Smooth muscle cell (in vitro differentiated cells): Measurements from ENCODE around the gene HLA-E. TPM values are rescaled to one million over a fixed set of nuclear protein-coding genes. Genes with fewer than 3 reads are reported as not detected.
A peak's percentile ranks its signal among the peaks of the same experiment; 100 is the strongest.
"Not testable (repeated sequence)": the region's sequence is repeated elsewhere in the genome, so short reads cannot be mapped to it uniquely, and the experiment has no call there.

Experiments used
- DNase-seq: peaks from one replicate; lab custom pipeline; 2025; ENCODE audit not compliant: unreplicated experiment; lab: John Stamatoyannopoulos, UW
- H2AFZ ChIP-seq: fragments of 200-600 bp; sonication (generic); 2 replicates; pipeline ENCODE4 v1.6.0; 2016; ENCODE audit warnings: antibody characterized with exemption, low read depth, mild to moderate bottlenecking
- H3F3A ChIP-seq: fragments of 200-600 bp; sonication (generic); 2 replicates; pipeline ENCODE4 v1.6.0; 2017; ENCODE audit warnings: antibody characterized with exemption, low read depth
- H3K27ac ChIP-seq: fragments of 200-600 bp; sonication (generic); 2 replicates; pipeline ENCODE4 v1.5.1; 2016; ENCODE audit warnings: low read depth, mild to moderate bottlenecking
- H3K27me3 ChIP-seq: fragments of 200-600 bp; sonication (generic); 2 replicates; pipeline ENCODE4 v1.6.1; 2016; ENCODE audit warnings: low read depth, mild to moderate bottlenecking
- H3K36me3 ChIP-seq: fragments of 200-600 bp; sonication (generic); 2 replicates; pipeline ENCODE4 v1.5.1; 2016; ENCODE audit warnings: low read depth
- H3K4me1 ChIP-seq: fragments of 200-600 bp; sonication (generic); 2 replicates; pipeline ENCODE4 v1.5.1; 2016; ENCODE audit warnings: low read depth
- H3K4me2 ChIP-seq: fragments of 200-600 bp; sonication (generic); 2 replicates; pipeline ENCODE4 v1.6.0; 2016; ENCODE audit warnings: mild to moderate bottlenecking
- H3K4me3 ChIP-seq: fragments of 200-600 bp; sonication (generic); 2 replicates; pipeline ENCODE4 v1.5.1; 2016; ENCODE audit warnings: mild to moderate bottlenecking
- H3K79me2 ChIP-seq: fragments of 200-600 bp; sonication (generic); 2 replicates; pipeline ENCODE4 v1.6.0; 2016; ENCODE audit warnings: low read depth, mild to moderate bottlenecking
- H3K9ac ChIP-seq: fragments of 200-600 bp; sonication (generic); 2 replicates; pipeline ENCODE4 v1.6.0; 2016; ENCODE audit warnings: low read depth
- H3K9me3 ChIP-seq: fragments of 200-600 bp; sonication (generic); replicated peaks from 2 replicates; pipeline ENCODE4 v1.5.1; 2016; ENCODE audit warnings: low read depth
- H4K20me1 ChIP-seq: fragments of 200-600 bp; sonication (generic); 2 replicates; pipeline ENCODE4 v1.6.0; 2016; ENCODE audit warnings: low read depth
- CTCF ChIP-seq: fragments of 200-600 bp; sonication (generic); IDR thresholded peaks from 2 replicates; pipeline ENCODE4 v1.5.1; 2017; ENCODE audit warnings: borderline replicate concordance, mild to moderate bottlenecking, antibody characterized with exemption; ENCODE audit not compliant: insufficient read depth, poor library complexity, severe bottlenecking
- whole genome bisulfite sequencing: methylation state at CpG from one replicate; pipeline ENCODE4 v1.1.7; 2016; ENCODE audit warnings: low lambda C conversion rate; 5-methylcytosine and 5-hydroxymethylcytosine counted together
- polyA plus RNA-seq: library from polyadenylated mRNA; unstranded; fragments of >200 nt; fragmentation: Nextera tagmentation; extraction: Ambion mirVana; gene quantifications from 2 replicates; pipeline ENCODE4 v1.2.1, GENCODE V29; 2016
- total RNA-seq: library from RNA; depleted of rRNA; stranded (reverse); fragments of >200 nt; gene quantifications from 2 replicates; pipeline ENCODE4 v1.2.3, GENCODE V29; 2014

Gene HLA-E
- total and polyA plus RNA-seq, 2 experiments from 2014 or later, result 104 to 126 TPM

DNA sequence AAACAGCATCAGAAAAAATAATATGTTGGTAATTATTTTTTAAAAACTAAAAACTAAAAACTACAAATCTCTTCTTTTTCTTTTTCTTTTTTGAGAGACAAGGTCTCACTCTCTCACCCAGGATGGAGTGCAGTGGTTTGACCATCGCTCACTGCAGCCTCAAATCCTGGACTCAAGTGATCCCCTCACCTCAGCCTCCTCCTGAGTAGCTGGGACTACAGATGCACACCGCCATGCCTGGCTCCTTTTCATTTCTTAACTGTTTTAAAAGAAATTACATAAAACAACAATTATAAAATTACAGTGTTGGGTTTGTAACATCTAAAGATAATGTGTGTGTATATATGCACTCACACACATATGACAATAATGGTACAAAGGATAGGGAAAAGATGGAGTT is 24.1 kb downstream of the HLA-E start:
- Histone ChIP-seq H3K9me3 (no peaks in the 10 kb centered on the region), H3K4me1 (no peaks in the 10 kb centered on the region), H3K79me2 (no peaks in the 10 kb centered on the region), H2AFZ (no peak overlapping the region), H3F3A (peaks cover 4% of the 10 kb centered on the region), H4K20me1 (no peaks in the 10 kb centered on the region), H3K27me3 (no peaks in the 10 kb centered on the region), H3K4me3 (no peak overlapping the region), H3K36me3 (no peaks in the 10 kb centered on the region), H3K27ac (no peak overlapping the region), H3K9ac (no peak overlapping the region), H3K4me2 (no peak overlapping the region)
- no peak for TF ChIP-seq CTCF
- WGBS, result 96% methylated on average over 2 of the region's 2 CpGs
- DNase-seq, result no peak

DNA sequence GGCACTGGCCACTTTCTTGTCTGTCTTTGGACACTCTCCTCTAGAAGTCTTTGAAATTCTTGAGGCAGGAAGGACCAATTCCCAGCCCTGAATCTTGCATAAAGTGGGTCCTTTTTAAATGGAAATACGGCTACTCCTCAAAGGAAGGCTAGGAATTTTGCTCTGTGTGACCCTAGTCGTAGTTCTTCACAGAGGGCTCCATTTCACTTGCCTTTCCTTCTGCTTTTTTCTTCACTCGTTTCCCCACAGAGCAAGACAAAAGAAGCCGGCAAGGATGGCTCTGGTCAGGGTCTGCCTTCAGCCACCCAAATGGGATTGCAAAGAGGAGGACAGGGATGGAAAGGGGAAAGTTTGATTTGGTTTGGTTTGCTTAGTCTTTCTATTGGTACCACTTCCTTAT is 25.8 kb downstream of the HLA-E start:
- H3K36me3 ChIP-seq, result no peaks in the 10 kb centered on the region

GRCh38 chr6:30515944-30516753 is 26.8 kb downstream of the HLA-E start:
- peak overlapping the region; percentile 80 for H3K27ac ChIP-seq
- peak overlapping the region; percentile 59 for H3K4me3 ChIP-seq
- no peaks in the 10 kb centered on the region for H3K9me3 ChIP-seq
- no peaks in the 10 kb centered on the region for H4K20me1 ChIP-seq
- H3K4me1 ChIP-seq, result no peaks in the 10 kb centered on the region
- WGBS, result 4% methylated on average over 33 of the region's 33 CpGs
- H3K4me2 ChIP-seq, result peak overlapping the region; percentile 85
- peak overlapping the region; percentile 85 for H3K9ac ChIP-seq
- DNase-seq, result peak; percentile 12
- H3K79me2 ChIP-seq, result no peaks in the 10 kb centered on the region
- H2AFZ ChIP-seq, result peak overlapping the region; percentile 46
- TF ChIP-seq CTCF, result no peak
- no peaks in the 10 kb centered on the region for H3K36me3 ChIP-seq
- no peaks in the 10 kb centered on the region for H3K27me3 ChIP-seq
- peaks cover 9% of the 10 kb centered on the region for H3F3A ChIP-seq

More for the DNA sequence above, 25.8 kb downstream of the HLA-E start:
- no peaks in the 10 kb centered on the region for H3K27me3 ChIP-seq
- H3K4me2 ChIP-seq, result no peak overlapping the region
- no peaks in the 10 kb centered on the region for H3K79me2 ChIP-seq
- H3K4me1 ChIP-seq, result no peaks in the 10 kb centered on the region
- H4K20me1 ChIP-seq, result no peaks in the 10 kb centered on the region
- H2AFZ ChIP-seq, result peak overlapping the region; percentile 33
- peaks cover 4% of the 10 kb centered on the region for H3F3A ChIP-seq
- no peak for TF ChIP-seq CTCF
- DNase-seq, result no peak
- no peaks in the 10 kb centered on the region for H3K9me3 ChIP-seq
- 39% methylated on average over 4 of the region's 4 CpGs for WGBS
- H3K4me3 ChIP-seq, result no peak overlapping the region
- no peak overlapping the region for H3K27ac ChIP-seq
- no peak overlapping the region for H3K9ac ChIP-seq

GRCh38 chr6:30516754-30517076 is 27.4 kb downstream of the HLA-E start:
- H3F3A ChIP-seq, H3K27me3 ChIP-seq, H3K36me3 ChIP-seq, DNase-seq, H3K4me1 ChIP-seq, H3K9me3 ChIP-seq, H4K20me1 ChIP-seq, H3K79me2 ChIP-seq: not testable (repeated sequence)
- Histone ChIP-seq H3K9ac (peak overlapping the region; percentile 85), H2AFZ (peak overlapping the region; percentile 46), H3K4me3 (peak overlapping the region; percentile 59), H3K27ac (peak overlapping the region; percentile 80), H3K4me2 (peak overlapping the region; percentile 85)
- WGBS, result 72% methylated on average over 9 of the region's 9 CpGs

DNA sequence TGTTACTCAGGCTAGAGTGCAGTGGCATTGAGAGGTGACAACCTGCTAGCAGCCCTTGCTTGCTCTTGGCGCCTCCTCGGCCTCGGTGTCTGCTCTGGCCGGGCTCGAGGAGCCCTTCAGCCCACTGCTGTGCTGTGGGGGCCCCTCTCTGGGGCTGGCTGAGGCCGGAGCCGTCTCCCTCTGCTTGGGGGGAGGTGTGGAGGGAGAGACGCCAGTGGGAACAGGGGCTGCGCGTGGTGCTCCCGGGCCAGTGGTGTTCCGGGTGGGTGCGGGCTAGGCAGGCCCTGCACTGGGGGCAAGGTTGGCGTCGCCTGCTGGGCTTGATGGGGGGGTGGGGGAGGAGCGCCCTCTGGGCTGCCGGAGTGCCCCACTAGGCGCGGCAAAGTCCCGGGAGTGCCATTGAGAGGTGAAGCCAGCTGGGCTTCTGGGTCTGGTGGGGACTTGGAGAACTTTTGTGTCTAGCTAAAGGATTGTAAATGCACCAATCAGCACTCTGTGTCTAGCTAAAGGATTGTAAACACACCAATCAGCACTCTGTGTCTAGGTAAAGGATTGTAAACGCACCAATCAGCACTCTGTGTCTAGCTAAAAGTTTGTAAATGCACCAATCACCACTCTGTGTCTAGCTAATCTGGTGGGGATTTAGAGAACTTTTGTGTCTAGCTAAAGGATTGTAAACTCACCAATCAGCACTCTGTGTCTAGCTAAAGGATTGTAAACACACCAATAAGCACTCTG is 28.6 kb downstream of the HLA-E start:
- H3K9ac ChIP-seq, H3K4me1 ChIP-seq, H3K36me3 ChIP-seq, H3F3A ChIP-seq, H3K9me3 ChIP-seq, H2AFZ ChIP-seq, H3K79me2 ChIP-seq, H4K20me1 ChIP-seq, H3K27me3 ChIP-seq, DNase-seq, H3K4me3 ChIP-seq, H3K4me2 ChIP-seq, H3K27ac ChIP-seq: not testable (repeated sequence)
- 95% methylated on average over 18 of the region's 21 CpGs for WGBS

DNA sequence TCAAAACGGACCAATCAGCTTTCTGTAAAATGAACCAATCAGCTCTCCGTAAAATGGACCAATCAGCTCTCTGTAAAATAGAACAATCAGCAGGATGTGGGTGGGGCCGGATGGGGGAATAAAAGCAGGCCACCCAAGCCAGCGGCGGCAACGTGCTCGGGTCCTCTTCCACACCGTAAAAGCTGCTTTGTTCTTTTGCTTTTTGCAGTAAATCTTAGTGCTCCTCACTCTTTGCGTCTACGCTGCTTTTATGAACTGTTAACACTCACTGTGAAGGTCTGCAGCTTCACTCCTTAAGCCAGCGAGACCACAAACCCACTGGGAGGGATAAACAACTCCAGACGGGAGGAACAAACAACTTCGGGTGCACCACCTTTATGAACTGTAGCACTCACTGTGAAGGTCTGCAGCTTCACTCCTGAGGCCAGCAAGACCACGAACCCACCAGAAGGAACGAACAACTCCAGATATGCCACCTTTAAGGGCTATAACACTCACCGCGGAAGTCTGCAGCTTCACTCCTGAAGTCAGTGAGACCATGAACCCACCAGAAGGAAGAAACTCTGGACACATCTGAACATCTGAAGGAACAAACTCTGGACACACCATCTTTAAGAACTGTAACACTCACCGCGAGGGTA is 29.3 kb downstream of the HLA-E start:
- 79% methylated on average over 19 of the region's 19 CpGs for WGBS
- H3F3A ChIP-seq, H3K27ac ChIP-seq, DNase-seq, H3K27me3 ChIP-seq, H3K4me2 ChIP-seq, H3K36me3 ChIP-seq, H3K4me3 ChIP-seq, H2AFZ ChIP-seq, H3K9me3 ChIP-seq, H3K9ac ChIP-seq, H4K20me1 ChIP-seq, H3K4me1 ChIP-seq, H3K79me2 ChIP-seq: not testable (repeated sequence)
